GM21367 (cell line): ENCODE data around the gene ABCA2.
"Not testable (repeated sequence)": the region's sequence is repeated elsewhere in the genome, so short reads cannot be mapped to it uniquely, and the experiment has no call there.

Experiments used
- ATAC-seq: cut with Tn5 transposase; IDR thresholded peaks from one replicate; pipeline ENCODE4 v1.9.1; 2021; ENCODE audit not compliant: unreplicated experiment

ABCA2 gene

DNA sequence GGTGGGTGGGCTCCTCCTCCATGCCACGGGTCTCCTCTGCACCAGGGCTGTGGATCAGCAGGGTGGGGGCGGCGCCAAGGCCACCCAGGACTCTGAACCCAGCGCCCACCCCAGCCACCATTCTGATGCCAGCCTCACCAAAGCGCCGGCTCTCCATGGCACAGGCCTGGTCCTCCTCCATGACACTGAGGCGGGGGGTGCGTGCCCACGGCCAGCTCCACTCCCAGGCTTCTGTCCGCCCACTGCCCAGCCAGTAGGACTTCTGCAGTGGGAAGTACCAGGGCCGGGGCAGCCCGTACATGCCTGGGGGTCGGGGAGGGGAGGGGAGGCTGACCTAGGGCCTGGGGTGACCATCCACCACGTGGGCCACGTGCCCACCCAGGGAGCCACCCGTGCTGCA, 11.6 kb downstream of the ABCA2 start:
- no peak for ATAC-seq

DNA sequence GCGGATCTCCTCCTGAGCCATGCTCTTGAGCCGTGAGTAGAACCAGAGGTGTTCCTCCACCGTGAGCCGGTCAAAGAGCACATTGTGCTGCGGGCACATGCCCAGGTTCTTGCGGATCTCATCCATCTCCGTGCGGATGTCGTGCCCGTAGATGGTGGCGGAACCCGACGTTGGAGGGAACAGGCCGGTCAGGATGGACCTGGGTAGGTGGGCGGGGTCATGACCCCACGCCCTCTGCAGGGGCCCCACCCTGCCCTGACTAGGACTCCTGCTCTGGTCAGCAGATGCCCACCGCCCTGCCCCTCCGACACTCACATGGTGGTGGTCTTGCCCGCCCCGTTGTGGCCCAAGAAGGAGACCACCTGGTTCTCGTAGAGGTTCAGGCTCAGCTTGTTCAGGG, 12.1 kb downstream of the ABCA2 start:
- no peak for ATAC-seq

DNA sequence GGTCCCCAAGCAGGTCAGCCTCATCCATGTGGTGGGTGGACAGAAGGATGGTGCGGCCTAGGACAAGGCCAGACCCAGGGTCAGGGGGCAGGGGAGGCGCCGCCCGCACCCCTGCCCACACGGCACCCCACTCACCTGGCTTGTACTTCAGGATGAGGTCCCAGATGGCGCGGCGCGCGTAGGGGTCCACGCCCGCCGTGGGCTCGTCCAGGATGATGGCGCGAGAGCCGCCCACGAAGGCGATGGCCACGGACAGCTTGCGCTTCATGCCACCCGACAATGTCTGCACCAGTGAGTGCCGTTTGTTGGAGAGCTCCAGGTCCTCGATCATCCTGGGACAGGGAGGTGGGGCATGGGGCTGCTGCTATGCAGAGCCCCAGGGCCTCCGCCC, 12.5 kb downstream of the ABCA2 start:
- ATAC-seq: no peak

DNA sequence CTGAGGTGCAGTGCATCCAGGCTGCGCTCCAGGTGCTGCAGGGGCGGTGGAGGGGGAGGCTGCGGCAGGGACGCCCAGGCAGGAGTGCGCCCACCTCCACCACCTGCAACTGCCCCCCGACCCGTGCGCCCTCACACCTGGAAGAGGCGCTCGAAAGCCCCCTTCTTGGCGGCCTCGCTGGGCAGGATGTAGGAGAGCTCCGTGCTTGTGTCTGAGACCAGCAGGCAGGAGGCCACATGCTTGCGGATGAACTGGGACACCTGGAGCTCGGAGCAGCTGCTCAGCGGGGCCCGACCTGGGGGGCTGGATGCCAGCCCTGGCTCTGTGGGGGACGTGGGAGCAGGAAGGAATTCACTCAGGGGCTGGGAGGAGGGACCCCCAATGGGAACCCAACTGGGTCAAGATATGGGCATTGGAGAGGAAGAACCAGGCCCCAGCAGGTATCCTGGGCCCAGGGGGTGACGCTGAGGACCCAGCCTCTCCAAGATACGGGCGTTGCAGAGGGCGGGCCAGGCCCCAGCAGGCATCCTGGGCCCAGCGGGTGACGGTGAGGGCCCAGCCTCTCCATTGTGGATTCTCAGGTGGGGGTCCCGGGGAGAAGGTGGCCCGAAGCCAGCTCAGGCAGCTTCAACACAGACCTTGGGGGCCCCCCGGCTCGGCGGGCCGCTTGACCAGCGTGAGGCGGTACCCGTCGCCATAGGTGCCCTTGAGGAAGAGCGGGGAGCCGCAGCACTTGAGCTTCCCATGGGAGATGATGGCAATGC, 13.1 kb downstream of the ABCA2 start:
- ATAC-seq: no peak

DNA sequence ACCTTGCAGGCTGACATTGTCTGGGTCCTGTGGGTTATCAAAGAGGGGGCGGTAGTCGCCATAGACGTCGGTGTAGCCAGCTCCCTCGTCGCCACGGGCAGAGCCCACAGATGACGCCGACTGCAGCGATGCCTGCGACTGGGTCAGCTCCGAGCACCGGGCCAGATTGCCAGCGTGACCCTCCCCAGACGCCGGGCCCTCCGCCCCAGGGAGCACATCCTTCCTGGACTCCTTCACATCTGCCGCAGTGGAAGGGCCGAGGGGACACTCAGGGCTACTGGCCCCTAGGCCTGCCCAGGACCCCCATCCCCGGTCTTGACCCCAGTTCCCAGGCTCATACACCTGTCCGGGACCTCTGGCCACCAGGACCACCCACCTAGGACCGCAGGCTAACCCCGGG, 13.9 kb downstream of the ABCA2 start:
- ATAC-seq: no peak

DNA sequence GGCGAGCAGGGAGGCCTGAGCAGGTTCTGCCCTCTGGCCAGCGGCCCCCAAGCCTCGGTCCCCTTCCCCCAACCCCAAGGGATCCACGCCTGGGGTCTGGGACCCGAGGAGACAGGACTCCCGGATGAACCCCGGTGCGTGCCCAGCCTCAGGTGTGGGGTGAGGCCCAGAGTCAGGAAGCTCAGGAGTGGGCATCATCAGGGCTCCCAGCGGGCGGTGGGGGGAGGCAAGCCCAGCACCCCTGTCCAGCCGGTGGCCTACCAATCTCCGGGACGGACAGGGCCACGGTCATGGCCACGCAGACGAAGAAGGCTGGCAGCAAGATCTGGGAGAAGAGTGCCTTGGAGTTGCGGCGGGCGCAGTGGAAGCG, 14.5 kb downstream of the ABCA2 start:
- no peak for ATAC-seq

DNA sequence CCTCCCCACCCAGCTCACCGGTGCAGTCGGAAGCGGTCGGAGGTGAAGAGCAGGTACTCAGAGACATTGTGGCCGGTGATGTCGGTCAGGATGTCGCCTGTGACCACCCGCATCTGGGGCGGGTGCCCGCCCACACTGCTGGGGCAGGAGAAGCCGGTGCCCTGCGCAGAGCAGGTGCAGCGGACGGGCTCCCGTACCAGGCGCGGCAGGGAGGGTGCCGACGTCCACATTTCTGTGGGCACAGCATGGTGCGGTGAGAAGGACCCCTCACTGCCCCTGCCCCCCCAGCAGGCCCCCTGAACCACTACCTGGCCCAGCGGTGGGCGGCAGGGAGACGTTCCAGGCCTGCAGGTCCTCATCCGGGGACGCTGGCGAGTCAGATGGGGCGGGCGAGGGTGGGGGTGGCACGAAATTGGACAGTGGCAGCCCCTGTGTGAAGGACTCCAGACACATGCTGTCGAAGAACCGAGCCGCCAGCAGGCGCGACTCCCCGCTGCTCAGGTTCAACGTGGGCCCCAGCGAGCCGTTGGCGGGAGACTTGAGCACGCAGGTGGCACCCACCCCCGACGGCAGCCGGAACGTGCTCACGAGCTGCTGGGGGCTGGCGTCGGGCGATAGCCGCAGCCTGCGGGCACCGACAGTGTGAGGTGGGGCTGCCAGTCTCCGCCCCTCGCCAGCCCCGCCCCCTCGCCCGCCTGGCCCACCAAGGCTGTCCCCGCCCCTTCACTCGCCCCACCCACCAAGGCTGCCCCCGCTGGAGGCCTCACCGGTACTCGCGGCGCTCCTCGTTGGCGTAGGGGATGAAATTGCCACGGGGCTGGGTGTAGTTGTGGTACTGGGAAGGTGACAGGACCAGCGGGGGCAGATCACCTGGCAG, 15.1 kb downstream of the ABCA2 start:
- no peak for ATAC-seq

DNA sequence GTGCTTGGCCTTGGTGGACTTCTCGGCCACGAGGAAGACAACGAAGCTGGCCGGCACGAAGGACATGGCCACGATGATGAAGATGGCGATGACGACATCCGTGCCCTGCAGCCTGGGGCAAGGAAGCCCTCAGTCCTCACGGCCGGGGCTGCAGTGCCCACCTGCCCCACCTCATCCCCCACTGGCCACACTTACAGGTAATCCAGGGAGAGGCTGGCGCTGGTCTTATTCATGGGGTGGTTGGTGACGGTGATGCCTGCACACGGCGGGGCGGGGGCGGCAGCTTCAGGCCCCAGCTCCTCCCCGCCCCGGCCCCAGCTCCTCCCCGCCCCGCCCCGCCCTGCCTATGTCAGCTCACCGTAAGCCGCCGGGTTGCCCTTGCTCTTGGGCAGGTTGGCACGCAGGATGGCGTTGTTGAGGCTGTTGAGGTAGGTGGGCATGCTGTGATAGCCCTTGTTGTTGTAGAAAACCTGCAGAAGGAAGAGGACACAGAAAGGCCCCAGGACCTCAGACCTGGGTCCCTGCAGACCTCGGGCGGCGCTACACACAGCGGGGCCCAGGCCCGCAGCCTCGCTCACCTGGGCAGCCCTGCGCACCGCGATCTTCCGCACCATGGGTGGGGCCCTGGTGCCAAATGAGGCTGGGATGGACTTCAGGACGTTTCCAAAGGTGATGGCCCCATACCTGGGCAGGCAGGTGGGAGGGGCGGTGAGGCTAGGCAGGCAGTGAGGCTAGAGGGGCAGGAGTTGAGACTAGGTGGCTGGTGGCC, 15.9 kb downstream of the ABCA2 start:
- ATAC-seq: no peak

DNA sequence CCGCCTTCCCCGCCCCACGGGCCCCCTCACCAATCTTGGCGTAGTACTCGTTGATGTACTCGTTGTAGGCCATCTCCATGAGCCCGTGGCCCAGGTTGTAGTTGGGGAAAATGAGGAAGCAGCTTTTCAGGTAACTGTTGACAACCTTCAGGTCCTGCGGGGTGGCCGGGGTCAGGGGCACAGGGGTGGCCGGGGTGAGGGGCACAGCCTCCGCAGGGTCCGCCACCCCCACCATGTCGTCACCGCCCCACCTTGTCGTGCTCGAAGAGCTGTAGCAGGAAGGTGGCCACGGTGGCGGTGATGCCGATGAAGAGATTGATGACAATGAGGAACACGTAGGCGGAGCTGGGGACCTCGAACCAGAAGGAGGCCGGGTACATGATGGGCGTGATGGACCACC, 16.9 kb downstream of the ABCA2 start:
- no peak for ATAC-seq

DNA sequence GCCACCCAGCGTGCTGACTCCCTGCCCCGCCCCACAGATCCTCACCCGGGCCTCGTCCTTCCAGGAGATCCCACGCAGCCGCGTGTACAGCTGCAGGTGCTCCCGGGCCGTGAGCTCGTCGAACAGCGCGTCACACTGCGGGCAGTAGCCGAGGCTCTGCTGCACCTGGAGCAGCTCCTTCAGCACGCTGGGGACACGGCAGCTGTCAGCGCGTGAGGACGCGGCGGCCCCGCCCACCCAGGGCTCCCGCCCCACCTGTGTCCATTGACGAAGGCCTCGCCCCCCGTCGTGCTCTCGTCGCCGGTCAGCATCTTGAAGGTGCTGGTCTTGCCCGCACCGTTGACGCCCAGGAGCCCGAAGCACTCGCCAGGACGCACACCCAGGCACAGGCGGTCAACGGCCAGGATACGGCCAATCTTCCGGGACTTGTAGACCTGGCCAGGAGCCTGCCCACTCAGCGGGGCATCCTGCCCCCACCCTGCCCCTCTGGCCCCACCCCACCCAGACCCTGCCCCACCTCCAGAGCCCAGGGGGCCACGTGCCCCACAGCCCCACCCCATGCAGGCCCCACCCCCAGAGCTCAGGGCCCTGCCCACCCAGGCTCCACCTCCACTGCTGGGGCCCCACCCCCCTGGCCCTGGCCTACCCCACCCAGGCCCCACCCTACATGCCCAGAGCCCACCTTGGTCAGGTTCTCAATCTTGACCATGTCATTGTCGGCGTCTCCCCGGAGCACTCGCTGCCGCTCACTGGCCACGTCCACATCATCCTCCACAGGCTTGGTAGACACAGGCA, 17.9 kb downstream of the ABCA2 start:
- ATAC-seq: no peak

DNA sequence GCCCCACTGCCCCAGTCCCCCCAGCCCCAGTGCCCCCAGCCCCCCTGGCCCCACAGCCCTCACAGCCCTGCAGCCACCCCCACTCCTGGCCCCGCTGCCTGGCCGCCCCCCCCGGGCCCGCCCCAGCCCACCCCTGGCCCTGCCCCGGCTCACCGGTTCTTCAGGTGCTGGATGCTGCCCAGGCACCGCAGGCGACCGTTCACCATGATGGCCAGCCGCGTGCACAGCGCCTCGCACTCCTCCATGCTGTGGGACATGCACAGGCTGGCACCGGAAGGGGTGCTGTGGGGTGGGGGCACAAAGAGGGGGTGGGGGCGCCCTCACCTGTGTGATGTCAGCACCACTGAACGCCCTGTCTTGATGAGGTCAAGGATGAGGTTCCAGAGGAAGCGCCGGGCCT, 18.8 kb downstream of the ABCA2 start:
- ATAC-seq: no peak

DNA sequence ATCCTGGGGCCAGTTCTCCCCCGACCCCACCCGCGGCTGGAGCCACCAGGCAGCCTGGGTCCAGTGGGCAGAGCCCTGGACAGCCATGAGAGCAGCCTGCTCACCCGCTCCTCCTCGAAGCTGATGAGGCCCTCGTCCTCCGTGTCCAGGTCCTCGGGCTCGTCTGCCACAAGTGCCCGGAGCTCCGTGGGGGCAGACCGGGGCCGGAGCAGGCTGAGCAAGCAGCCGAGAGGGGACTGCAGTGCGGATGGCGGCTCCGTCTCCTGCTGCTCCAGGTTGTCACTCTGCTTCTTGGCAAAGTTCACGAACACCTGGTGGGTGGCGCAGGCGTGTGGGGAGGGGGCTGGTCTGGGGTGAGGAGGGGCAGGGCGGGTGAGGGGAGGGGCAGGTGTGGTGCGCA, 19.7 kb downstream of the ABCA2 start:
- ATAC-seq: no peak

DNA sequence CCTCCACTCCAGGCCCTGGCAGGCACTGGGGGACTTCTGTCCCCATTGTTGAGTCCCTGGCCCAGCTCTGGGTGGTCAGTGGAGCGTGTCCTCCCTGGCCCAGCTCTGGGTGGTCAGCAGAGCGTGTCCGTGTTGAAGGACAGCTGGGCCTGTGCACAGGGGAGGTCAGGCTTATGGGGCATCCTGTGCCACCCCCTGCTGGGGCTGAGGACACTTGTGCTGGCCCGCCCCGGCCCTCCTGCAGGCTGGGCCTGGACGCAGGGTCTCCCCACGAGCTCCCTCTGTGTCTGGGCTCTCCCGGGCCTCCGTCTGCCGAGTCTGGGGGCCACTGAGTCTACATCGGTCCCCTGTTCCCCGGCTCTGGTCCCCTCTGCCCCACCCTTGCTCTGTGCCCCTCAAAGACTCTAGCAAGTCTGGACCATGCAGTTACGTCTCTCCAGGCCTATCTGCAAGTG, 20.2 kb downstream of the ABCA2 start:
- no peak for ATAC-seq

DNA sequence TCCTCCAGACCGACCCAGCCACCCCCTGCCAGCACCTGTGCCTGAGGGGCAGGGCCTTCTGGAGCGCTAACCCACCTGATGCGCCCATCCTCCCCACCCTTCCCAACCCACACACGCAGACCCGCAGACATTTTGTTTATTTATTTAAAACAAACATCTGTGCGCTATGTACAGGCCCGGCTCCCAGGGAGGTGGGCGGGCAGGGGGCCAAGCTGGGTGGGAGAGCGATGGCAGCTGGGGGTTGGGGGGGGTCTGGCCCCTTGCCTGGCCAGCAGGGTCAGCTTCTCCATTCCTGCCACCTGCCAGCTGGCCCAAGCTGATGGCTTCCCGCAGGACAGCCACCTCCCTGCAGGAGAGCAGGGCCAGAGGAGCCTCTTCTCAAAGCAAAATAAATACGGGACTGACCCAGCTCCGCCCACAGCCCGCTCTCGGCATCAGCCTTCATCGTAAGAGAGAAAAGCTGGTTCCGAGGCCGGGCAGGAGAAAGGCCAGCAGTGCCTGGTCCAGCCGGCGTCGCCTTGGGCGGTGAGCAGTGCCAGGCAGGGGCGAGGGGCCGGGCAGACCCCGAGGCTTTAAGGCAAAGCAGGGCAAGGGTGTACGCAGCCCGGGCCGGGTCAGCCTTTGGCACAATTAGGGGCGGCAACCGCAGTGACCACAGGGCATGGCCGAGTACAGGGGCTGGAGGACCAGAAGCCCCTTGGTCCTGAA, 20.8 kb downstream of the ABCA2 start:
- no peak for ATAC-seq

DNA sequence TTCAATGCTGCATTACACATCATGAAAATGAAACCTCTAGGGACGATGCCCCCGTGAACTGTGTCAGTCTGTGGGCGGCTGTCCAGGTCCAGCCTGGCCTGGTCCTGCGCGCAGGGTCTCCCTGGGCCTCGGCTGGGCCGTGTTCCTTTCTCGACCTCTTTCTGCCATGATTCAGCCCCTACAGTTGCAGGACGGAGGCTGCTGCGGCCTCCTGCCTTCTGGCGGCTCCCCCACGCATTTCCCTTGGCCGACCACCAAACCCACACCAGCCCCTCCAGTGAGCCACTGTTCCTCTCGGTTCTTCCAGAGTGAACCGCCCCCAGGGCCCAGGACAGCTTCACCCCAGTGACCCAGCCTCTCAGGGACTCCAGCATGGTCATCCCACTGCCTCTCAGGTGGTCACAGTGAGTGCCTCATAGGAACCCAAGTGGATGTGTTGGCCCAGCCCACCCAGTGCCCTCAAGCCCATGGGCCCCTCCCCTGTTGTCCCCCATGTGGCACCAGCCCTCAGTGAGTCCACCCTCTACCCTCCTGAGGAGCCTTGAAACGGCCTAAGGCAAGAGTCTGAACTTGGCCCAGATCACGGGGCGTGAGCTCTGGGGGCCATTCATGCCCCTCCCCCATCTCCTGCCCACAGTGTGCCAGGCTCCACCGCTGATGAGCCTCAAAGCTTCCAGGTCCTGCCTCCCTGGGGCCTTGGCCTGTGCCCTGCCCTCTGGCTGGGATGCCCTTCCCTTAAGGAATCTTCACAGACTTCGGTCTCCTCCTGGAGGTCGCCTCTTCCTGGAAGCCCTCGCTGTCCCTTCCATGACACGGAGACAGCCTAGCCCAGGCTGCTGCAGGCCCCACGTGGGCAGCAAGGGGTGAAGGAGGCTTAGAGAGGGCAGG, 21.7 kb downstream of the ABCA2 start:
- no peak for ATAC-seq

DNA sequence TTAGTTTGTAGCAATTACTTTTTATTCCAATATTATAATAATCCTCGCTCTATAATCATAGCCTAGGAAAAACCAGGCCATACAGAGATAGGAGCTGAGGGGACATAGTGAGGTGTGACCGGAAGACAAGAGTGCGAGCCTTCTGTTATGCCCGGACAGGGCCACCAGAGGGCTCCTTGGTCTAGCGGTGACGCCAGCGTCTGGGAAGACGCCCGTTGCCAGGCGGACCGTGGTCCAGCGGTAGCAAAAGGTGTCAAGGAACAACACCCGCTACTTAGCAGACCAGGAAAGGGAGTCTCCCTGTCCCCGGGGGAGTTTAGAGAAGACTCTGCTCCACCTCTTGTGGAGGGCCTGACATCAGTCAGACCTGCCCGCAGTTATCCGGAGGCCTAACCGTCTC, 23.8 kb downstream of the ABCA2 start:
- ATAC-seq: not testable (repeated sequence)

DNA sequence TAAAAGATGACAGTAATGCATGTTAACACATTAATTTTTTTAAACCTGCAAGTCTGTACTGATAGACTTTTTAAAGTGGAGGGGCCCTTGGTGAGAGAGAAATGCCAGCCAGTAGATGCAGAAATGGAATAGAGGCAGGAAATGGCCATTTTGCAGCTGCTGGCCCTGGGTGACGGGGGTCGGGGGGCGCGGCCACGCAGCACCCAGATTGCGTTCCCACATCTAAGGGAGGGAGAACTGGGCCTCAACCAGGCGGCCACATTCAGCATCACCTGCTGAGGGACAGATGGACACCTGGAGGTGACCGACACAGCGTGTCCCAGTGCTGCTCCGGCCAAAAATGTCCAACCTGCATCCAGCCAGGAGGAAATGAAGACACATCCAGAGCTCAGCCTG, 25.4 kb downstream of the ABCA2 start:
- ATAC-seq: no peak

DNA sequence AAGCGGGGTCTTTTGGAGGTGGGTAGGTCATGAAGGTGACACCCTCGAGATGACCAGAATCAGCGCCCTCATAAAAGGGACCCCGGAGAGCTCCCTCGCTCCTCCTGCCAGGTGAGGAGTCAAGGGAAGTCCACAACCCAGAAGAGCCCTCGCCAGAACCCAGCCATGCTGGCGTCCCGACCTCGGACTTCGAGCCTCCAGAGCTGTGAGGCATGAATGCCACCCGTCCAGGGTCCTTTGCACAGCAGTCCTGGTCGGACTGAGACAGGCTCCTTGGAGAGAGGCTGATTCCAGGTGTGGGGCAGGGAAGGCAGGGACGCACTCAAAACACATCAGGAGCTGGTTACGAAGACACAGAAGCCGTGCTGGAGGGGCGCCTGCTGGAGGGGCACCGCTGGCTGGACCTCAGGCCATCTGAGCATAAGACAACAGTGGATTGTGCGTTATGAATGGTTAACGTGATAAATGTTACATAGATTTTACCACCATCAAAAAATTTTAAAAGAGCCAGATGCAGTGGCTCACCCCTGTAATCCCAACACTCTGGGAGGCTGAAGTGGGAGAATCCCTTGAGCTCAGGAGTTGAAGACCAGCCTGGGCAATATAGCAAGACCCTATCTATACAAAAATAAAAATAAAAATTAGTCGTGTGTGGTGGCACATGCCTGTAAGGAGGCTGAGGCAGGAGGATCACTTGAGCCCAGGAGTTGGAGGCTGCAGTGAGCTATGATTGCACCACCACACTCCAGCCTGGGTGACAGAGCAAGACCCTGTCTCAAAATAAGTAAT, 26.0 kb downstream of the ABCA2 start:
- ATAC-seq: no peak
